ENCODE measurements around the gene FAM167B.
"Not testable (repeated sequence)": the region's sequence is repeated elsewhere in the genome, so short reads cannot be mapped to it uniquely, and the experiment has no call there.

FAM167B gene

GRCh38 chr1:32224285-32224684, 22.7 kb upstream of the FAM167B start:
- FAIRE-seq = no peak

- no peak for FAIRE-seq
These were observed 18.3 kb upstream of the FAM167B start for GRCh38 chr1:32228771-32229170.

- FAIRE-seq = no peak
These were observed 15.1 kb upstream of the FAM167B start for GRCh38 chr1:32231843-32232432.

- FAIRE-seq = no peak
These were observed 14.3 kb upstream of the FAM167B start for GRCh38 chr1:32232558-32233304.

GRCh38 chr1:32234792-32235191, 12.2 kb upstream of the FAM167B start:
- FAIRE-seq = no peak

GRCh38 chr1:32239337-32239736, 7.7 kb upstream of the FAM167B start:
- FAIRE-seq = no peak

- FAIRE-seq = no peak
These were observed 7.3 kb upstream of the FAM167B start for GRCh38 chr1:32239790-32240139.

GRCh38 chr1:32240140-32240951, 6.7 kb upstream of the FAM167B start:
- FAIRE-seq = no peak

GRCh38 chr1:32241001-32241763, 5.8 kb upstream of the FAM167B start:
- FAIRE-seq = no peak

- no peak for FAIRE-seq
These were observed 4.6 kb upstream of the FAM167B start for GRCh38 chr1:32242341-32242851.

- no peak for FAIRE-seq
These were observed 430 bp downstream of the FAM167B start for GRCh38 chr1:32247452-32247851.

GRCh38 chr1:32247983-32248889, 1.2 kb downstream of the FAM167B start:
- FAIRE-seq = no peak

- FAIRE-seq = no peak
These were observed 3.0 kb downstream of the FAM167B start for GRCh38 chr1:32249831-32250525.

GRCh38 chr1:32250893-32251716, 4.1 kb downstream of the FAM167B start, which contains the start of gene LCK:
Gene LCK, plus strand, starts transcription at chr1:32251265. Its CDS starts 23,065 bp downstream, at chr1:32274330.
- no peak for FAIRE-seq

- no peak for FAIRE-seq
These were observed 8.3 kb downstream of the FAM167B start for GRCh38 chr1:32255072-32256071.

- no peak for FAIRE-seq
These were observed 9.6 kb downstream of the FAM167B start for GRCh38 chr1:32256473-32257226.

GRCh38 chr1:32257227-32257508, 10.1 kb downstream of the FAM167B start:
- FAIRE-seq = no peak

GRCh38 chr1:32263236-32263593, 16.2 kb downstream of the FAM167B start:
- not testable (repeated sequence) for FAIRE-seq

All from TTC549 (cell line).